ENCODE measurements around the gene TTC23L. TPM values are rescaled to one million over a fixed set of nuclear protein-coding genes. Genes with fewer than 3 reads are reported as not detected.

TTC23L gene
- total RNA-seq, 1 donor from 2014 or later: under 0.01 TPM

DNA sequence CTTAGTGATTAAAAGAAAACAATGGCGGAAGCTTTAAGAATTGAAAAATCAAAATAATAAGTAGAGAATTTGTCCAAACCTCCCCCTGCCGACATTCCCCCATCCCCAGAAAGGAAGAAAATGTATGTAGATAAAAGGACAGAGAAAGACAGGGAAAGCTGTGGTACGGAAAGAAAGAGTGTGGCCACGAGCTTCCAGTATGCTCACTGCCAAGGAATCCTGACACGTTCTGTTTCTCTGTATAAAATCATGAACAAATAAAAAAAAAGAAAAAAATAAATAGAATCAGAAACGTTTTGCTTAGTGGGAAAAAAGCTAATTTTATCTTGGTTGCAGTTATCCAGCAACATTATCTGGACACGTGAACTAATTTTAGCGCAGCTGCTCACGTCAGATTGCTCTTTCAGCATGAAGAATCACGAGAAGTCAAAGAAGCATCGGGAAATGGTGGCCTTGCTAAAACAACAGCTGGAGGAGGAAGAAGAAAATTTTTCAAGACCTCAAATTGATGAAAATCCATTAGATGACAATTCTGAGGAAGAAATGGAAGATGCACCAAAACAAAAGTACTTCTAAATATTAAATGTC, 105.6 kb downstream of the TTC23L start:
- DNase-seq (ENCODE audit: low read depth) (no peak), FAIRE-seq (no peak)
- H3K4me3 ChIP-seq (ENCODE audit: low read depth, low read length): no peak overlapping the region
- H3K27me3 ChIP-seq (ENCODE audit: control insufficient read depth, insufficient read depth, low read length): no peaks in the 10 kb centered on the region
- H3K36me3 ChIP-seq (ENCODE audit: control insufficient read depth, insufficient read depth, low read length): peaks cover 4% of the 10 kb centered on the region
- TF ChIP-seq, protein P1, sequence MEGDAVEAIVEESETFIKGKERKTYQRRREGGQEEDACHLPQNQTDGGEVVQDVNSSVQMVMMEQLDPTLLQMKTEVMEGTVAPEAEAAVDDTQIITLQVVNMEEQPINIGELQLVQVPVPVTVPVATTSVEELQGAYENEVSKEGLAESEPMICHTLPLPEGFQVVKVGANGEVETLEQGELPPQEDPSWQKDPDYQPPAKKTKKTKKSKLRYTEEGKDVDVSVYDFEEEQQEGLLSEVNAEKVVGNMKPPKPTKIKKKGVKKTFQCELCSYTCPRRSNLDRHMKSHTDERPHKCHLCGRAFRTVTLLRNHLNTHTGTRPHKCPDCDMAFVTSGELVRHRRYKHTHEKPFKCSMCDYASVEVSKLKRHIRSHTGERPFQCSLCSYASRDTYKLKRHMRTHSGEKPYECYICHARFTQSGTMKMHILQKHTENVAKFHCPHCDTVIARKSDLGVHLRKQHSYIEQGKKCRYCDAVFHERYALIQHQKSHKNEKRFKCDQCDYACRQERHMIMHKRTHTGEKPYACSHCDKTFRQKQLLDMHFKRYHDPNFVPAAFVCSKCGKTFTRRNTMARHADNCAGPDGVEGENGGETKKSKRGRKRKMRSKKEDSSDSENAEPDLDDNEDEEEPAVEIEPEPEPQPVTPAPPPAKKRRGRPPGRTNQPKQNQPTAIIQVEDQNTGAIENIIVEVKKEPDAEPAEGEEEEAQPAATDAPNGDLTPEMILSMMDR (IDR thresholded peaks at IDR 0.05; ENCODE audit: insufficient read depth, low read length, severe bottlenecking): no peak

Other genes with a start within 250 kb of the TTC23L start
- gene RAI14, start 182.8 kb upstream of the TTC23L start, total RNA-seq: 28.8 and 60.0 TPM in 2 replicates
- 14.2 and 15.8 TPM in 2 replicates for gene RAD1, start 76.3 kb downstream of the TTC23L start, total RNA-seq
- gene BRIX1, start 76.5 kb downstream of the TTC23L start, total RNA-seq: 17.4 and 29.0 TPM in 2 replicates
- gene DNAJC21, start 90.4 kb downstream of the TTC23L start, total RNA-seq: 42.4 and 54.4 TPM in 2 replicates
- gene AGXT2, start 208.8 kb downstream of the TTC23L start, total RNA-seq: not detected in 2 replicates

Data from bronchial epithelial cell (primary cell).